ENCODE results near the gene TMEM184A.

- TF ChIP-seq, protein P1, sequence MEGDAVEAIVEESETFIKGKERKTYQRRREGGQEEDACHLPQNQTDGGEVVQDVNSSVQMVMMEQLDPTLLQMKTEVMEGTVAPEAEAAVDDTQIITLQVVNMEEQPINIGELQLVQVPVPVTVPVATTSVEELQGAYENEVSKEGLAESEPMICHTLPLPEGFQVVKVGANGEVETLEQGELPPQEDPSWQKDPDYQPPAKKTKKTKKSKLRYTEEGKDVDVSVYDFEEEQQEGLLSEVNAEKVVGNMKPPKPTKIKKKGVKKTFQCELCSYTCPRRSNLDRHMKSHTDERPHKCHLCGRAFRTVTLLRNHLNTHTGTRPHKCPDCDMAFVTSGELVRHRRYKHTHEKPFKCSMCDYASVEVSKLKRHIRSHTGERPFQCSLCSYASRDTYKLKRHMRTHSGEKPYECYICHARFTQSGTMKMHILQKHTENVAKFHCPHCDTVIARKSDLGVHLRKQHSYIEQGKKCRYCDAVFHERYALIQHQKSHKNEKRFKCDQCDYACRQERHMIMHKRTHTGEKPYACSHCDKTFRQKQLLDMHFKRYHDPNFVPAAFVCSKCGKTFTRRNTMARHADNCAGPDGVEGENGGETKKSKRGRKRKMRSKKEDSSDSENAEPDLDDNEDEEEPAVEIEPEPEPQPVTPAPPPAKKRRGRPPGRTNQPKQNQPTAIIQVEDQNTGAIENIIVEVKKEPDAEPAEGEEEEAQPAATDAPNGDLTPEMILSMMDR (IDR thresholded peaks at IDR 0.05) = no peak
- no peak for TF ChIP-seq POLR2A (IDR thresholded peaks at IDR 0.05)
Measured at GRCh38 chr7:1597066-1597760, 41.2 kb upstream of the TMEM184A start.

Measured in heart left ventricle (tissue), 13 donors.